Muscle of arm (tissue), 12 donors: ENCODE results near the gene MYL5. TPM values are rescaled to one million over a fixed set of nuclear protein-coding genes. Genes with fewer than 3 reads are reported as not detected.
"Not testable (repeated sequence)": the region's sequence is repeated elsewhere in the genome, so short reads cannot be mapped to it uniquely, and the experiment has no call there.

ENCODE experiments used
- DNase-seq: peaks from one replicate; pipeline ENCODE4 v3.0.0-alpha.2; 2013
- polyA plus RNA-seq, 12 donors: library from polyadenylated mRNA; unstranded; fragments of 120-200 nt; gene quantifications; one replicate each; pipeline ENCODE4 v1.2.1, GENCODE V29; 2013; ENCODE audit not compliant: insufficient read length in 12 of 12

Gene MYL5
- polyA plus RNA-seq, 12 donors, result 215 to 1,381 (median 850) TPM; not detected in 1

DNA sequence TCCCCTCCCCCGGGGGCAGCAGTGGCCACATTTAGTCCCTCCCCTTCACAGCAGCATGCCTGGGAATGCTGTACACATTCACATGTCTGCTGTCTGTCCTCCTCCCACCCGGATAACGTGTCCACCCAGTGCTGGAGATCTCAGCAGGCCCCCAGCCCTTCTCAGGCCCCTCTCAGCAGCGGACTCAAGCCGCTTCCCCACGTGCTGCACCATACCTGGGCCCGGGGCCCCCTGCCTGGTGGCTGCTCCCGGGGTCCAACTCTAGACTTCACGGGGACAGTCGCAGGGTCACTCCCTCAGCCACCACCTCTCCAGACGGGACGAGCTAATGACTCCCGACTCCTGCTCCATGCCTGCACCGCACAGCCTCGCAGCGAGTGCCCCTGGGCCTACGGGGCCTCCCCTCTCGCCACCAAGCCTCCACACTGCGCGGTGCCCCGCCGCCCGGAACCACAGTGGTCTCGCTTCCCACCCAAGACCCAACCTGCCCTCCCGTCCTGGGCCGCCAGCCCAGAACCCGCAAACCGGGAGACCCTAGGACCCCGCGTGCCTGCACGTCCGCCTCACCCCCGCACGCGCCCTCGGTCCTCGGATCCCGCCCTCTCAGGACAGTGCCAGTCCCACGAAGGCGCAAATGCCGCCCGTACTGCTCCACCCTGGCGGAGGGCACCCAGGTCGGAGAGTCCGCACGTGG is 30.0 kb downstream of the MYL5 start:
- DNase-seq, result no peak

GRCh38 chr4:704971-705277 is 30.6 kb downstream of the MYL5 start:
- no peak for DNase-seq

DNA sequence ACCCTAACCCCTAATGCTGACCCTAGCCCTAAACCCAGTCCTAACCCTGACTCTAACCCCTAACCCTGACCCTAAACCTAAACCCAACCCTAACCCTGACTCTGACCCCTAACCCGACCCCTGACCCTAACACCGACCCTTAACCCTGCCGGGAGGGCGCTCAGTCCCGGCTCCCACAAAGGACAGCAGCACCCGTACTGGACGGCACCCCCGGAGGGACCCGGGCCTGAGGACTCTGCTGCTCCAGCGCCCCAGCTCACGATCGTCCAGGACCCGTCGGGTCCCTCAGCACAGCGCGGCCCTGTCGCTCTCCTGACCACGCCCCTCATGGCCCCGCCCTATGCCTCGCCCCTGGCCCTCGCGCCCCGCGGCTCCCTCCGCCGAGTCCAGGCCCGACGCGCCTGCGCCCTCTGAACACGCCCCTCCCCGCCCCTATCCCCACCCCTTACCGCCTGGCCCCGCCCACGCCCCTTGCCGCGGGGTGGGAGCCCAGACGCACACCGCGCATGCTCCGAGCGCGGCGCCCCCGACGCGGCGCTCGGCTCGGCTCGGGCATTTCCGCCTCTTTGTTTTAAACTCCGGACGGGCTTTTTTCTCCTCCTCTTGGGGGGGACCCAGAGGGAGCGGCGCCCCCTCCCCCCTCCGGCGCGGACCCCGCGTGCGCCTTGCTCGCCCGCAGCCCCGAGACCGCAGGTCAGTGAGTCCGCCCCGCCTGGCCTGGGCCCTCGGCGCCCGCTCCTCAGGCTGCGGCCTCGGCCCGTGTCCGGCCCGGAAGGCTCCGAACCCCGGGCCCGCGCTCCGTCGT is 31.1 kb downstream of the MYL5 start, which contains the start of gene PCGF3:
PCGF3 (plus strand) TSS at position 555 of the 805 bp plus-strand sequence. CDS start 27,849 bp downstream, outside the sequence.
- peak; percentile 95 for DNase-seq

- not testable (repeated sequence) for DNase-seq
Measured at GRCh38 chr4:706083-706633, 31.8 kb downstream of the MYL5 start.

DNA sequence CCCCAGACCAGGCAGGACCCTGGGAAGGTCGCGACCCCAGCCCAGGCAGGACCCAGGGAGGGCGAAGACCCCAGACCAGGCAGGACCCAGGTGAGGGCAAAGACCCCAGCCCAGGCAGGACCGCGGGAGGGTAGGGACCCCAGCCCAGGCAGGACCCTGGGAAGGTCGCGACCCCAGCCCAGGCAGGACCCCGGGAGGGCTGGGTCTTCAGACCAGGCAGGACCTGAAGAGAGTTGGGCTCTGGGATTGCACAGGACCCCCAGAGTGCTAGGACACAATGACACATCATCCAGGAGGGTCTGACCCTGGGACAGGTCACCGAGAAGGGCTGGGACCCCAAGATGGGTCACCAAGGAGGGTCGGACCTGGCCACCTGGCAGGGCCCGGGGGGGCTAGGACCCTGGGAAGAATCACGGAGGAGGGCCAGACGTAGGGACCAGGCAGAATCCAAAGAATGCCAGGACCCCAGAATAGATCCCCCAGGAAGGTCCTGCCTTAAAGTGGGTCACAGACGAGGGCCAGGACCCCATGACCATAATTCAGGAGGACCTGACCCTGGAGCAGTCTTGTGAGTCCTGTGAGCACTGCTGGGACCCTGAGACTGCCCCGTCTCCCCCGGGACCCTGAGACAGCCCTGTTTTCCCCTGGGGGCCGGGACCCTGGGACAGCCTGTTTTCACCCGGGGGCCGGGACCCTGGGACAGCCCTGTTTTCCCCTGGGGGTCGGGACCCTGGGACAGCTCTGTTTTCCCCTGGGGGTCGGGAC is 32.7 kb downstream of the MYL5 start:
- no peak for DNase-seq

DNA sequence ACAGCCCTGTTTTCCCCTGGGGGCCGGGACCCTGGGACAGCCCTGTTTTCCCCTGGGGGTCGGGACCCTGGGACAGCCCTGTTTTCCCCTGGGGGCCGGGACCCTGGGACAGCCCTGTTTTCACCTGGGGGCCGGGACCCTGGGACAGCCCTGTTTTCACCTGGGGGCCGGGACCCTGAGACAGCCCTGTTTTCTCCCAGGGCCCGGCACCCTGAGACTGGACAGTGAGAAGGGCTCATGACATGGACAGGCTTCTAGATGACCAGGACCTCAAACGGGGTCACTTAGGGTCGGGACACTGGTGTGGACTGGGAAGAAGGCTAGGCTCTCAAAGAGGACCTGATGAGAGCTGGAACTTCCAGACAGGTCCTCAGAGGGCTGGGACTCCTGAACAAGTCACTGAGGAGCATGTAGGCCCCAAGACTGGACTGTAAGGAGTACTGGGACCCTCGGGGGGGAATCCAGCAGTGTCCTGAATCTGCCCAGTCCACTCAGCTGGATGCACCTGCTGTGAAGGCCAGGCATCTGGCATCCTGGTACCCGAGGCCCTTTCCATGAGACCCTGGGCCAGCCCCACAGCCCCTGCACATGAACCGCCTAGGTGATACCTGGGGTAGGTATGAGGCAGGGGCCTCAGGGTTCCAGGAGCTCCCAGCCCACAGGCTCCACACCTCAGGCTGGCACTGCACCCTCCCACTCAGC is 33.7 kb downstream of the MYL5 start:
- no peak for DNase-seq

- no peak for DNase-seq
Measured at GRCh38 chr4:708631-708933, 34.2 kb downstream of the MYL5 start.

GRCh38 chr4:709348-709747 is 35.0 kb downstream of the MYL5 start:
- no peak for DNase-seq

- no peak for DNase-seq
Measured at GRCh38 chr4:710116-710515, 35.8 kb downstream of the MYL5 start.

- no peak for DNase-seq
Measured at GRCh38 chr4:710916-711315, 36.6 kb downstream of the MYL5 start.

DNA sequence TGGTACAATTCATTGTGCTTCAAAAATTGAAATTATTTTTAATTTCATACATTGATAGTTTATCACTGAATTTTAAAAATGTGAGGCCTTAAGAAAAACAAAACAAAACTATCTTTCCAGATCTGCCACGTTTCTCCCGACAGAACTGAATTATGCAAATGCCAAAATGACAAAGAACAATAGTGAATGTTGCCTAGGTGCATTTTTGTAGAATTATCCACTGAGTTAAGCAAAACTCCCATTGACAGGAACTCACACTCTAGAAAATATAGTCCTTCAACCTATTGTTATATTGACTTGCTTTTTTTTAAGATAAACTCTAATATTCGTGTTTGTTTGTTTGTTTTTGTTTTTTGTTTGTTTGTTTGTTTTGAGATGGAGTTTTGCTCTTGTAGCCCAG is 37.8 kb downstream of the MYL5 start:
- no peak for DNase-seq

DNA sequence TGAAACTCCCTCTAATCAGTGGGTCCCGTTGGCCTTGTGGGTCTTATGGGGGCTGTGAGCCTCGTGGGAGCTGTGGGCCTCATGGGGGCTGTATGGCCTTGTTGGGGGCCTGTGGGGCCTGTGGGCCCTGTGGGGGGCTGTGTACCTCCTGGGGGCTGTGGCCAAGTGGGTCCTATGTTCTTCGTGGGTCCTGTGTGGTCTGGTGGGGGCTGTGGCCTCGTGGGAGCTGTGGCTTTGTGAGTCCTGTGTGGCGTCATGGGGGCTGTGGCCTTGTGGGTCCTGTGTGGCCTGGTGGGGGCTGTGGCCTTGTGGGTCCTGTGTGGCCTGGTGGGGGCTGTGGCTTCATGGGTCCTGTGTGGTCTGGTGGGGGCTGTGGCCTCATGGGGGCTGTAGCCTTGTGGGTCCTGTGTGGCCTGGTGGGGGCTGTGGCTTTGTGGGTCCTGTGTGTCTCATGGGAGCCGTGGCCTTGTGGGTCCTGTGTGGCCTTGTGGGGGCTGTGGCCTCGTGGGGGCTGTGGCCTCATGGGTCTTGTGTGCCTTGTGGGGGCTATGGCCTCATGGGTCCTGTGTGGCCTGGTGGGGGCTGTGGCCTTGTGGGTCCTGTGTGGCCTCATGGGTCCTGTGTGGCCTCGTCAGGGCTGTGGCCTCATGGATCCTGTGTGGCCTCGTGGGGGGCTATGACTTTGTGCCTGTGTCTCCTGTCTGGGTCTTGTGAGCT is 38.7 kb downstream of the MYL5 start:
- DNase-seq, result no peak

GRCh38 chr4:714087-714486 is 39.7 kb downstream of the MYL5 start:
- no peak for DNase-seq

DNA sequence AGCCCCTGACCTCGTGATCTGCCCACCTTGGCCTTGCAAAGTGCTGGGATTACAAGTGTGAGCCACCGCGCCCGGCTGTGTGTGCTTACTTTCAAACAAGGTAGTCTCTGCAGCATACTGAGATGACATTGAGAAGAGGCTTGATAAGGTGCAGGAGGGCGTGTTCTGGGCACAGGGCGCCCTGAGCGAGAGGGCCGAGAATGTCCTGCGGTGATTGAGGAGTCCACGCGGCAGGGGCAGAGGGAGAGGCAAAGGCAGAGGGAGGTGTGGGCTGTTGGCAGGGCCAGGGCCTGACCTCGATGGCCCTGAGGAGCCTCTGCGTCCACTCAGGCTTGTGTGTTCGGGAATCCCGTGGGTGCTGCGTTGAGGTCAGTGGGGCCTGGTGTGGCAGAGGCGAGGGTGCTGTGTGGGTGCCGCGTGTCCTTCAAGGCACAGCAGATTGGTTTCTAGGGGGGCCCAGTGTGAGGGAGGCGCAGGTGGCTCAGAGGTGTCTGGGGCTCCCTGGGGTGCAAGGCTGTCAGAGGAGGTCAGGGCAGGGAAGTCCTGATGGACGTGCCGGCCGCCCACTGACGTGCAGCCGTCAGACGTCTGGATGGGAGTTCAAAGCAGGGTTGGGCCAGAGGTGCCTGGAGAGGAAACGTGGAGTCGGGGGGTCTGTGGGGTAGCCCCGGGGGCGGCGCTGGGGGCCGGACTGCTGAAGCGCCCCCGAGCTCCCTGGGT is 43.4 kb downstream of the MYL5 start:
- DNase-seq, result no peak

DNA sequence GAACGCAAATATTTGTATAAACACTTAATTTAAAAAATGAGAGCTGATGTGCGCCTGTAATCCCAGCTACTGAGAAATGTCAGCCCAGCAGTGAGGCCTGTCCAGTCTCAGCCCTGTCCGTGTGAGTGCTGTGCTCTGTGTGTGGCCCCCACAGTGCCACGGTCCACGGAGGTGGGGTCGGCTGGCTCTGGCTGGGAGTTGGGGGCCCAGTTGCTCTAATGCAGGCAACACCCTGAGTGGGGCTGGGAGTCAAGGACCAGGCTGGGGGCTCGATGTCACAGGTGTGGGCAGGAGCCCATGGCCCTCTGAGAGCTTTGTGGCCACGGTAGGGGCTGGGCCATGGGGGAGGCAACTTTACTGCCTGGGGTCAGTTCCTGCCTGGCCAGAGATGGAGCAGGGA is 44.1 kb downstream of the MYL5 start:
- DNase-seq, result no peak

DNA sequence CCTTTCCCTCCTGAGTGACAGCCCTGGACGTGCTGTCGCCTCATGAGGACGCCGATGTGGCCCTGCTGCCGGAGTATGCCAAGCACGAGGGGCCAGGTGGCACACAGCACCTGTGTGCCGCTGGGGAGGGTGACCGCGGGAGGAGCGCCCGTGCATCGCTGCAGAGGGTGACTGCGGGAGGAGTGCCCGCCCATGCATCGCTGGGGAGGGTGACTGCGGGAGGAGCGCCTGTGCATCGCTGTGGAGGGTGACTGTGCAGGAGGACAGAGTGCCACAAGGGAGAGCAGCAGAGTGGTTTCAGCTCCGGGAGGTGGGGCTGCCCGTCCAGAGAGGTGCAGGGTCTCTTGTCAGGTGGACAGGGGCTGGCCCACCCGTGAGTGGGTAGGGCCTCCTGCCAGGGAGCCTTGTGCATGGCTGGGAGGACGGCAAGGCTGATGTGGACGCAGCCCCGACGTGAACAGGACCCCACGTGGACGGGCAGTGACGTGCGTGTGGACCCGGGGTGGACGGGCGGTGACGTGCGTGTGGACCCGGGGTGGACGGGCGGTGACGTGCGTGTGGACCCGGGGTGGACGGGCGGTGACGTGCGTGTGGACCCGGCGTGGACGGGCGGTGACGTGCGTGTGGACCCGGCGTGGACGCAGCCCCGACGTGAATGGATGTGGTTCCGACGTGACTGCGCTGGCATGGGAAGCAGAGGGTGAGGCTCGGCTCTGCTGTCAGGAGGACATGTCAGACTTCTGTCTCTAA is 45.9 kb downstream of the MYL5 start:
- no peak for DNase-seq

GRCh38 chr4:721261-722168 is 47.2 kb downstream of the MYL5 start:
- no peak for DNase-seq

GRCh38 chr4:722169-722725 is 47.9 kb downstream of the MYL5 start:
- DNase-seq, result no peak
